Endothelial cell (in vitro differentiated cells): ENCODE results near the gene FRAS1. TPM values are rescaled to one million over a fixed set of nuclear protein-coding genes. Genes with fewer than 3 reads are reported as not detected.
"Not testable (repeated sequence)": the region's sequence is repeated elsewhere in the genome, so short reads cannot be mapped to it uniquely, and the experiment has no call there.

Source experiments
- DNase-seq: peaks from one replicate; pipeline ENCODE4 v3.0.0; 2021; ENCODE audit warnings: low spot score
- H3K27ac Mint-ChIP-seq: one replicate; pipeline ENCODE4 v1.8.0; 2021; ENCODE audit warnings: mixed read lengths, inconsistent platforms; ENCODE audit not compliant: unreplicated experiment
- H3K27me3 Mint-ChIP-seq: one replicate; pipeline ENCODE4 v1.8.0; 2021; ENCODE audit warnings: mild to moderate bottlenecking, moderate library complexity, mixed read lengths, inconsistent platforms; ENCODE audit not compliant: unreplicated experiment
- H3K36me3 Mint-ChIP-seq: one replicate; pipeline ENCODE4 v1.8.0; 2021; ENCODE audit warnings: mild to moderate bottlenecking, low read depth, mixed read lengths, inconsistent platforms; ENCODE audit not compliant: unreplicated experiment
- H3K4me1 Mint-ChIP-seq: one replicate; pipeline ENCODE4 v1.8.0; 2021; ENCODE audit warnings: mild to moderate bottlenecking, mixed read lengths, inconsistent platforms; ENCODE audit not compliant: unreplicated experiment
- H3K4me3 Mint-ChIP-seq: one replicate; pipeline ENCODE4 v1.8.0; 2021; ENCODE audit warnings: mild to moderate bottlenecking, mixed read lengths, inconsistent platforms; ENCODE audit not compliant: unreplicated experiment
- H3K9me3 Mint-ChIP-seq: one replicate; pipeline ENCODE4 v1.8.0; 2021; ENCODE audit warnings: mixed read lengths, inconsistent platforms; ENCODE audit not compliant: unreplicated experiment
- total RNA-seq: library from RNA; stranded (reverse); fragmentation: NEBNext Ultra II Directional; extraction: Animal tissue kit (Norgen Biotek cat#: 25700); gene quantifications from one replicate; pipeline ENCODE4 v1.2.1, GENCODE V29; 2021; ENCODE audit not compliant: unreplicated experiment
- TF ChIP-seq, protein P1 (sequence below): fragments of 200-600 bp; sonication (generic); IDR thresholded peaks from one replicate; pipeline ENCODE4 v1.5.0; 2021; ENCODE audit warnings: antibody characterized with exemption; ENCODE audit not compliant: unreplicated experiment

Gene FRAS1
- total RNA-seq, 1 donor from 2014 or later, result 51.7 TPM

DNA sequence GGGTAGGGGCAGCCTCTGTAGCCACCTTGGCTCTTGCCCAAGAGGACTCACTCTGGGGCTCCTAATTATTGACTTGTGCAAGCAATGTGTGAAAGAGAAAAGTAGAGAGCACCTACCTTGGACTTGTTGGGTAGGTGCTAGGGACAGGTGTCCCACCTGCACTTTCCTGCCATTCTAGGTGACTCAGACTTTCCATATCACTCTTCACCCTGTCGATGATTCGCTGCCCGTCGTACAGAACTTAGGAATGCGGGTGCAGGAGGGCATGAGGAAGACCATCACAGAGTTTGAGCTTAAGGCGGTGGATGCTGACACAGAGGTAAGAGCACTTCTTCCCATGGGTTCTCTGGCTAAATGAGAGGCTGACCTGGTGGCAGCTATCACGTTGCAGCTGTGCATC is 407.1 kb downstream of the FRAS1 start:
- Mint-ChIP-seq H3K27ac (no peak overlapping the region), H3K27me3 (no peaks in the 10 kb centered on the region), H3K4me1 (no peaks in the 10 kb centered on the region), H3K9me3 (no peaks in the 10 kb centered on the region), H3K36me3 (peaks cover 26% of the 10 kb centered on the region), H3K4me3 (no peak overlapping the region)
- TF ChIP-seq, protein P1, sequence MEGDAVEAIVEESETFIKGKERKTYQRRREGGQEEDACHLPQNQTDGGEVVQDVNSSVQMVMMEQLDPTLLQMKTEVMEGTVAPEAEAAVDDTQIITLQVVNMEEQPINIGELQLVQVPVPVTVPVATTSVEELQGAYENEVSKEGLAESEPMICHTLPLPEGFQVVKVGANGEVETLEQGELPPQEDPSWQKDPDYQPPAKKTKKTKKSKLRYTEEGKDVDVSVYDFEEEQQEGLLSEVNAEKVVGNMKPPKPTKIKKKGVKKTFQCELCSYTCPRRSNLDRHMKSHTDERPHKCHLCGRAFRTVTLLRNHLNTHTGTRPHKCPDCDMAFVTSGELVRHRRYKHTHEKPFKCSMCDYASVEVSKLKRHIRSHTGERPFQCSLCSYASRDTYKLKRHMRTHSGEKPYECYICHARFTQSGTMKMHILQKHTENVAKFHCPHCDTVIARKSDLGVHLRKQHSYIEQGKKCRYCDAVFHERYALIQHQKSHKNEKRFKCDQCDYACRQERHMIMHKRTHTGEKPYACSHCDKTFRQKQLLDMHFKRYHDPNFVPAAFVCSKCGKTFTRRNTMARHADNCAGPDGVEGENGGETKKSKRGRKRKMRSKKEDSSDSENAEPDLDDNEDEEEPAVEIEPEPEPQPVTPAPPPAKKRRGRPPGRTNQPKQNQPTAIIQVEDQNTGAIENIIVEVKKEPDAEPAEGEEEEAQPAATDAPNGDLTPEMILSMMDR, result no peak
- no peak for DNase-seq

DNA sequence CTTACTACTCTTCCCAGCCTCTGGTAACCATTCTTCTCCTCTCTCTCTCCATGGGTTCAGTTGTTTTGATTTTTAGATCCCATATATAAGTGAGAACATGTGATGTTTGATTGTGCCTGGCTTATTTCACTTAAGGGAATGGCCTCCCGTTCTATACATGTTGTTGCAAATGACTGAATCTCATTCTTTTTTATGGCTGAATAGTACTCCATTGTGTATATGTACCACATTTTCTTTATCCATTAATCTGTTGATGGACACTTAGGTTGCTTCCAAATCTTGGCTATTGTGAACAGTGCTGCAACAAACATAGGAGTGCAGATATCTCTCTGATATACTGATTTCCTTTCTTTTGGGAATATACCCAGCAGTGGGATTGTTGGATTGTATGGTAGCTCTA is 410.1 kb downstream of the FRAS1 start:
- not testable (repeated sequence) for H3K9me3 Mint-ChIP-seq, H3K27ac Mint-ChIP-seq, H3K4me1 Mint-ChIP-seq, H3K27me3 Mint-ChIP-seq, DNase-seq, H3K4me3 Mint-ChIP-seq
- peaks cover 39% of the 10 kb centered on the region for H3K36me3 Mint-ChIP-seq

DNA sequence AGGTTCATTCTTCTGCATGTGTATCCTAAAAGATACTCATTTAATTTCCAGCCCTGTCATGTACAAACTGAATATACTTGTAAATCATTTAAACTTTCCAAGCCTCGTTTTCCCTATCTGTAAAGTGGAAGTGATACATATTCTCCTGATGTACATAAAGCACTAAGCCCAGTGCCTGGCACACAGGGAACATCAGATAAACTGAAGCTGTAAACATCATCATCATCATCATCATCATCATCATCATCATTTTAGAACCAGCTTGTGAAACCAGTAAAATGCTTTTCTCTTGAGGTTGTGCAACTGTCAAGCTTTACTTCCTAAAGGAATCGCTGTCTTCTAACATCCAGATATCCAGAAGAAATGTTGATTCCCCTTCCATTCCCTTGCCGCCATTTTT is 411.1 kb downstream of the FRAS1 start:
- Mint-ChIP-seq H3K27me3 (no peaks in the 10 kb centered on the region), H3K36me3 (peaks cover 39% of the 10 kb centered on the region), H3K4me3 (no peak overlapping the region)

DNA sequence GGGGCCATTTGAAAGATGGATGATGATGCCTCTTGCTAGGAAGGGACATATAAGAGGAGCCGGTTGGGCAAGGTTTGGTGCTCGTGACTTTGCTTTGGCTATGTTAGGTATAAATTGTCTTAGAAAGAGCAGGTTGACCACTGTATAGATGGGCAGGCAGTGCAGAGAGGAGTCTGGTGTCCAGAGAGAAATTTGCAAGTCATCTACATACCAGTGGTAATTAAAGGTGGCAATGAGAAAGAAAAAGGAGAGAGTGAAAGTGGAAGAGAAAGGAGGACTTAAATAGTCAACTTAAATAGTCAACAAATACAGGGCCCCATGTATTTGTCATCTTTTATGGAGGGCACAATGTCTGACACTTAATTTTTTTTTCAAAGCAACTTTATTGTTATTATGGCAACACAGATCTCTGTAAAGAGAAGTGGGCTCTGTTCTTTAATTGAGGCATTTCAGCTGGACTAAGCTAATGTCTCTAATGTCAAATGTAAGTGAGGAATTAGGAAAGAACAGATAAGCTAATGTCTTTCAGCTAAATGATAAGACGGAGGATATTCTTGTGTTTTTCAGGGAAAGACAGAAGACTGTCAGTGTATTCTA is 419.1 kb downstream of the FRAS1 start:
- TF ChIP-seq, protein P1, result no peak
- H3K9me3 Mint-ChIP-seq, result no peaks in the 10 kb centered on the region
- H3K36me3 Mint-ChIP-seq, result peaks cover 17% of the 10 kb centered on the region
- H3K27ac Mint-ChIP-seq, result no peak overlapping the region
- no peaks in the 10 kb centered on the region for H3K27me3 Mint-ChIP-seq
- no peaks in the 10 kb centered on the region for H3K4me1 Mint-ChIP-seq
- no peak overlapping the region for H3K4me3 Mint-ChIP-seq
- no peak for DNase-seq

More for the DNA sequence above, 411.1 kb downstream of the FRAS1 start:
- TF ChIP-seq, protein P1, result no peak
- Mint-ChIP-seq H3K27ac (no peak overlapping the region), H3K9me3 (no peaks in the 10 kb centered on the region), H3K4me1 (no peaks in the 10 kb centered on the region)
- DNase-seq, result no peak

DNA sequence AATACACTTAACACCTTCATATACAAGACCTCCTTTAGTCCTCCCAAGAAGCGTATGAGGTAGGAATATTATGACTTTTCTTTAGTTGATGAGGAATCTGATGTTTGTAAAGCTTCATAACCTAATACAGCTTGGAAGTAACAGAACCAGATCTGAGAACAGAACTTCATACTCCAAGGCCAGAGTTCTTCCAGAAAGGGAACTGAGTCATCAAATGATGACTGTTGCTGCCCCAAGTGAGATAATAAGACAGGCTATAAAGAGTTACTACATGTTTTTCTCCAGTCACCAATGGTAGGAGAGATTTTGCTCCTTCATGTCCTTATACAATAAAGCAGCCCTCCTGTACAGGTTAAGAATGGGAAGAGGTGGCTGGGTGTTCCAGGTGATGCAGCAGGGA is 420.2 kb downstream of the FRAS1 start:
- DNase-seq, result no peak
- TF ChIP-seq, protein P1, result no peak
- Mint-ChIP-seq H3K4me3 (no peak overlapping the region), H3K27me3 (no peaks in the 10 kb centered on the region), H3K36me3 (peaks cover 24% of the 10 kb centered on the region), H3K4me1 (no peaks in the 10 kb centered on the region), H3K27ac (no peak overlapping the region), H3K9me3 (no peaks in the 10 kb centered on the region)

DNA sequence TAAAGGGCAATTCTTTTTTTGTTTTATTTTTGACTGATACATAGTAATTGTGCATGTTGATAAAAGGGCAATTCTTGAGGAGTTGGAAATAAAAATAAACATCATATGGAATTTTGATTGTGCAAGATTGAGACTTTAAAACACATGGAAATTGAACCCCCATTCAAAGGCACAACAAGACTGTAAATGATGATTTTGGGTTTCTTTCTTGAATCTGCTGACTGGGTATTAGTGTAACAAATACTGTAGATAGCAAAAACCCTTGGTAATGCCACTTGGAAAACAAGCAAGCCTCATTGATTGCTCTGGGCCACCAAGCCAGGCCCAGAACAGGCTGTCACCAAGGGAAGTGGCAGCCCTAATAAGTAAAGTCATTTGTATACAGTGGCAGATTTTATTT is 421.4 kb downstream of the FRAS1 start:
- Mint-ChIP-seq H3K27me3 (no peaks in the 10 kb centered on the region), H3K4me3 (no peak overlapping the region), H3K27ac (no peak overlapping the region), H3K36me3 (peaks cover 27% of the 10 kb centered on the region), H3K9me3 (no peaks in the 10 kb centered on the region), H3K4me1 (no peaks in the 10 kb centered on the region)
- TF ChIP-seq, protein P1, result no peak
- DNase-seq, result no peak
